EH (cell line): Measurements from ENCODE around the gene AR.
A peak's percentile ranks its signal among the peaks of the same experiment; 100 is the strongest.

ENCODE experiments used
- DNase-seq: peaks from one replicate; pipeline ENCODE4 v3.0.0-alpha.2; 2015; ENCODE audit warnings: low read depth

The AR gene, protein sequence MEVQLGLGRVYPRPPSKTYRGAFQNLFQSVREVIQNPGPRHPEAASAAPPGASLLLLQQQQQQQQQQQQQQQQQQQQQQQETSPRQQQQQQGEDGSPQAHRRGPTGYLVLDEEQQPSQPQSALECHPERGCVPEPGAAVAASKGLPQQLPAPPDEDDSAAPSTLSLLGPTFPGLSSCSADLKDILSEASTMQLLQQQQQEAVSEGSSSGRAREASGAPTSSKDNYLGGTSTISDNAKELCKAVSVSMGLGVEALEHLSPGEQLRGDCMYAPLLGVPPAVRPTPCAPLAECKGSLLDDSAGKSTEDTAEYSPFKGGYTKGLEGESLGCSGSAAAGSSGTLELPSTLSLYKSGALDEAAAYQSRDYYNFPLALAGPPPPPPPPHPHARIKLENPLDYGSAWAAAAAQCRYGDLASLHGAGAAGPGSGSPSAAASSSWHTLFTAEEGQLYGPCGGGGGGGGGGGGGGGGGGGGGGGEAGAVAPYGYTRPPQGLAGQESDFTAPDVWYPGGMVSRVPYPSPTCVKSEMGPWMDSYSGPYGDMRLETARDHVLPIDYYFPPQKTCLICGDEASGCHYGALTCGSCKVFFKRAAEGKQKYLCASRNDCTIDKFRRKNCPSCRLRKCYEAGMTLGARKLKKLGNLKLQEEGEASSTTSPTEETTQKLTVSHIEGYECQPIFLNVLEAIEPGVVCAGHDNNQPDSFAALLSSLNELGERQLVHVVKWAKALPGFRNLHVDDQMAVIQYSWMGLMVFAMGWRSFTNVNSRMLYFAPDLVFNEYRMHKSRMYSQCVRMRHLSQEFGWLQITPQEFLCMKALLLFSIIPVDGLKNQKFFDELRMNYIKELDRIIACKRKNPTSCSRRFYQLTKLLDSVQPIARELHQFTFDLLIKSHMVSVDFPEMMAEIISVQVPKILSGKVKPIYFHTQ

DNA sequence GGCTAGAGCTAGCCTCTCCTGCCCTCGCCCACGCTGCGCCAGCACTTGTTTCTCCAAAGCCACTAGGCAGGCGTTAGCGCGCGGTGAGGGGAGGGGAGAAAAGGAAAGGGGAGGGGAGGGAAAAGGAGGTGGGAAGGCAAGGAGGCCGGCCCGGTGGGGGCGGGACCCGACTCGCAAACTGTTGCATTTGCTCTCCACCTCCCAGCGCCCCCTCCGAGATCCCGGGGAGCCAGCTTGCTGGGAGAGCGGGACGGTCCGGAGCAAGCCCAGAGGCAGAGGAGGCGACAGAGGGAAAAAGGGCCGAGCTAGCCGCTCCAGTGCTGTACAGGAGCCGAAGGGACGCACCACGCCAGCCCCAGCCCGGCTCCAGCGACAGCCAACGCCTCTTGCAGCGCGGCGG is at the start of gene AR:
AR (plus strand) TSS at position 204 of the 400 bp plus-strand sequence. CDS start 1,126 bp downstream, outside the sequence.
- peak; percentile 81 for DNase-seq

DNA sequence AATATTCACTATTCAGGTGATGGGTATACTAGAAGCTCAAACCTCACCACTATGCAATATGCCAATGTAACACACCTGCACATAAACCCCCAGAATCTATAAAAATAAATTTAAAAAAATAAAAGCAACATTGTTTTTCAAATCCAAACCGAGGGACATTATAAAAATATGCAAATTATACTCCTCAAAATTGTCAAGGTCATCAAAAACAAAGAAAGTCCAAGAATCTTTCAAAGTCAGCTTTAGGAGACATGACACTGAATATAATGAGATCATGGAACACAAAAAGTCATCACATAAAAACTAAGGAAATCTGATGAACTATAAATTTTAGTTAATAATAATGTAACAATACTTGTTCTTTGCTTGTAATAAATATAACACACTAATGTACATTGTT is 43.2 kb upstream of the AR start:
- no peak for DNase-seq

DNA sequence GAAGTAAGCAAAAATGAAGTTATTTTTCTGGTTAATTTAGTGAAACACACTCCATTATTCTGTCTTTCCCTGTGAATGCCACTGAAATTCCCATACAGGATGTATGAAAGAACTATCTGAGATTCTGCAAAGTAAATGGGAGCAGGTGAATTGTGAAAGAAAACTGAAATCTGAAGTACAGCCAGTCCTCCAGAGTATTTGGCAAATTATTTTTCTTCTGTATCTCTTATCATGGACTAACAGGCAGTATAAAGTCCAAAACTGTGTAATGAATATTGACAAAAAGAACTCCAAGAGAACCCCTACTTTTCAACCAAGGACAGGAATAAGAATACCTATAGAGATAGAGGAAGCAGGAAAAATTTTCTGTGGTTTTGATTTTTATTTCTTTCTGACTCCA is 40.8 kb upstream of the AR start:
- no peak for DNase-seq

DNA sequence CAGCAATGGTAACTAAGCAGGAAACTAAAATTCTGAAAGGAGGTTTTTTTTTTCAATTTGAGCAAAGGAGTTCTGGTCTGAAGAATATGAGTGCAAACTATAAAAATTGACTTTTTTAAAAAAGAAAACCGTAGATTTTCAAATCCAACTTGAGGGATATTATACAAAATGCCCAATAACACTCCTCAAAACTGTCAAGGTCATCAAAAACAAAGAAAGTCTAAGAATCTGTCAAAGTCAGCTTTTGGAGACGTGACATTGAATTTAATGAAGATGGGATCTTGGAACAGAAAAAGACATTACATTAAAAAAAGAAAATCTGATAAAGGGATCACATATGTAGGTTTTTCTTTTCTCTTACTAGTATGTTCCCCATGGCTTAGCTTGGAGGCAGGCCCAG is 40.4 kb upstream of the AR start:
- no peak for DNase-seq

DNA sequence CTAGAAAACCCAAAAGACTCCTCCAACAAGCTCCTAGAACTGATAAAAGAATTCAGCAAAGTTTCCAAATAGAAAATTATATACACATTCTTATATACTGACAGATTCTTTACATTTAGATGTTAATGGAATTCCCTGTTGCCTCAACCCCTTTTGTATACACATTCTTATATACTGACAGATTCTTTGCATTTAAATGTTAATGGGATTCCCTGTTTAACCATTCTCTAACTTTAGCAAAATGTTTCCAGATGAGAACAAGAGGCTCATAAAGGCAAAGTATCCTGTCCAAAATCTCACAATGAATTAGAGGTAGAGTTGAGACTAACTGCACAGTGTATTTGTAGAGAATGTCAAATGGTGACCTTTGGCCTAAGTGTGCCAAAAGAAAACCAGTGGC is 23.1 kb upstream of the AR start:
- DNase-seq: no peak

DNA sequence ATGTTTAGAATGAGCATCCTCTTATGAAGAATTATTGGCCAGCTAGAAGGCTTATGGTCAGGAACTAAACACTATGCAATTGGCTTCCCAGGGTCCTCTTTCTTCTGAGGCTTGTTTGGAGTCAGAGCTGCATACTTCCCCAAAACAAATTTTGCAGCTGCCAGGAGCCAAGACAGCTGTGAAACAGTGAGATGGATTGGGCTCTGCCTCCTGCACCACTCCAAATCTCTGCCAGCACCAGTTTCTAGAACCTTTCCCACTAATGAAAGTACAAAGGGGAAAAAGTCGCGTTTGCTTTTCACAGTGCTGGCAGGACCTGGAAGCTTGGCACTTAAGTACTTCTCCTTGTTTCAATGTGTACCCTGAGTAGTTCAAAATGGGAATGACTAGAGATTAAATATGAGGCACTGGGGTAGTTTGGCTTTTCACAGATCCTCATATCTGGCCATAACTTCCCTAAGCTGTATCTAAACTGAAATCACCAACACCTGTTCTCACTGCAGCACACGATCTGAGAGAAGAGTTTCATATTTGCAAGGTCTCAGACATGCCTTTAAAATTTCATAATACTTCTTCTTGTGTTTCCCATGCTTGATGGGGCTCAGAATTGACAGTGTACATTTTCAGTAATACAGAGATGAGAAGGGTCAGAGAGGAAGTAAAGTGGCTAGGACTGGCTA is 20.7 kb upstream of the AR start:
- DNase-seq: no peak

DNA sequence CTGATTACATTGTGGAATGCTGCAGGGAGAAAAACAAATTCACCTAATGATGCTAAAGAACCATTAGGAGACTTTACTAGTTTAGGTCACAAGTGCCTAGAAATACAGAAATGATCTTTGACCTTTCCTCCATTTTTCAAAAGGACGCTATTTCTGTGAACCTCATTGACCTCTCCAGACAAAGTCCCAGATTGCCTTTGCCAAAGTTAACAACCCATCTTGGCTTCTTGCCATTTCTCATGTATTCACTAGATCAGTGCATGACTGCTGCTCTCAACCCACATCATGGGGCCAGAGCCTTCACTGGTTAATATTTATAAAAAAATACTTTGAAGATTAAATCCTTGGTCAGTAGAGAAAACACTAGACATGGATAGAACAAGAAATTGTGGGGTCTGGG is 19.9 kb upstream of the AR start:
- no peak for DNase-seq

DNA sequence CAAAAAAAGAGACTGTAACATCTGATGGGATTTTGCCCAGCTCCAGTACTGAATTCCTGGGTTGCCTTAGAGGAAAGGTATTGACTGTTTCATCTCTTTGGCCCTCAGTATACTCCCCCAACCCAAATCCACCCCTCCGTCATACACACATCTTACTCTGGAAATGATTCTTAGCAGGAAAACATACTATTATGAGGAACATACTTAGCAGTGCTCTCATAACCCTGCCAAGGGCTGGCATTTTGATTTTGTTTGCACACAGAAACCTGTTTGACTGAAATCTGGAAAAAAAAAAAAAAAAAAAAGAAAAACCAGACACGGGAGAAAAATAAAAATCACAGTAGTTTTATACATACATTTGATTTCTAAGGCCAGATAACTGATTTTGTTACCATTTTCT is 19.4 kb upstream of the AR start:
- DNase-seq: no peak

DNA sequence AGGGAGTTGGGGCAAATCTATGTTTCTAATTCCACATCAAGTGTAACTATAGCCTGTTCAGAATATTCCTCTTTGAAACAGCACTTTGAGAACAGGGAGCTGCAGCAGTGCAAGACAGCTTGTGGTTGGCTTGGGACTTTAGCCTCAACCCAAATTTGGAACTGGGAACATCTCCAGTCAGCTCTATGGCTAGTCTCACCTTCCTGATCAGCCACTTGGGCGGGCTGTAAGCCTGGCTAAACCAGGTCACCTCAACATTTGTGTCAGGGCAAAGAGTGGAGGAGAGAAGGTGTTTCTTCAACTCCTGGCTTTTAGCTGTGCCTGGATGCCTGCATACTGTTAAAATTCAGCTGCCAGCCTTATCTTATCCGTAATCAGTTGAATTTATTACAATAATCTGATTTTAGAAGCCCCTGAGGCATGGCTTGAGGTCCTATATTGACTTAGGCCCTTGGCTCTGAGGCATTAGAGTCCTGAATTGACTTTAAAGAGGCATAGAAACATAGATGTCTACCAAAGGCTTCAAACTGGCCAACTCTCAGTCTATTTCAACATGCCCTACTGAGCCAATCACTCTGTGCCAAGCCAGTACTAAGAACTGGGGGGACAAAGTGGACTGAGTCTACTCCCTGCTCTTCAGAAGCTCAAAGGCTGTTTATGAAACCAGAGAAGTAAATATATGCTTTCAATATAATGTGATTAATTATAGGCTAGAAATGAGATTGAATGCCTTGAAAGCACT is 18.7 kb upstream of the AR start:
- no peak for DNase-seq

DNA sequence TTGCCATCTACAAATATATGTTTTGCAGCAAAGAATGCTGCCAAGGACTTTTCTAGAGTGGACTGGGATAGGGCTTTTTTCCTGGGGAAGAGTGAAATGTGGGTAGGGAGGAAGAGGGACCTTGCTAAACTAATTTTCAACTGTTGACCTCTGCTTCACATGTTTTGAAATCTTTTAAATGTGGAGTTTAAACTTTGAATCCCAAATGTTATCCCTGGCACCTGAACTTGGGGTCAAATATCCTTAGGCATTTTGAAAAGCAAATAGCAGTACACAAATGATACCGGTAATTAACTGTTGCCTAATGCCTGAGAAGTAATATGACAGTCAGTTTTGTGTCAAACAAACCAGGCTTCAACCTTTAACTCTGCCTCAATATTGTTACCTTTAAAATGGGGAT is 7.3 kb upstream of the AR start:
- DNase-seq: no peak

DNA sequence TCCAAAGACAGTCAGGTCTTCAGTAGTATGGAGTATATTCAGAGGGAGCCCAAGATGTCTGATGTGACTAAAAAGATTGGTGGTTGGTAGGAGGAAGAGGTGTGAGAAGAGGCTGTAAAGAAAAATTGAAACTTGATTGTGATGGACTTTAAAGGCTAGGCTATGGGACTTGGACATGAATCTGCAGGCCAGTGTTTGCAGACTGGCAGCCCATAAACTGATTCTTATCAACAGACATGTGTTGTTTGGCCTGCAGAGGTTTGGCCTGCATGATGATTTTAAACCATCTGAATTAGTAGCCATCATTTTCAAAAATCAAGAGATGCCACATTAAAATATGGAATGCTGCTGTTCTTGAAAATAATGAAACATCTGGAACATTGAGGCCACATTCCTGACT is 5.4 kb upstream of the AR start:
- DNase-seq: no peak

DNA sequence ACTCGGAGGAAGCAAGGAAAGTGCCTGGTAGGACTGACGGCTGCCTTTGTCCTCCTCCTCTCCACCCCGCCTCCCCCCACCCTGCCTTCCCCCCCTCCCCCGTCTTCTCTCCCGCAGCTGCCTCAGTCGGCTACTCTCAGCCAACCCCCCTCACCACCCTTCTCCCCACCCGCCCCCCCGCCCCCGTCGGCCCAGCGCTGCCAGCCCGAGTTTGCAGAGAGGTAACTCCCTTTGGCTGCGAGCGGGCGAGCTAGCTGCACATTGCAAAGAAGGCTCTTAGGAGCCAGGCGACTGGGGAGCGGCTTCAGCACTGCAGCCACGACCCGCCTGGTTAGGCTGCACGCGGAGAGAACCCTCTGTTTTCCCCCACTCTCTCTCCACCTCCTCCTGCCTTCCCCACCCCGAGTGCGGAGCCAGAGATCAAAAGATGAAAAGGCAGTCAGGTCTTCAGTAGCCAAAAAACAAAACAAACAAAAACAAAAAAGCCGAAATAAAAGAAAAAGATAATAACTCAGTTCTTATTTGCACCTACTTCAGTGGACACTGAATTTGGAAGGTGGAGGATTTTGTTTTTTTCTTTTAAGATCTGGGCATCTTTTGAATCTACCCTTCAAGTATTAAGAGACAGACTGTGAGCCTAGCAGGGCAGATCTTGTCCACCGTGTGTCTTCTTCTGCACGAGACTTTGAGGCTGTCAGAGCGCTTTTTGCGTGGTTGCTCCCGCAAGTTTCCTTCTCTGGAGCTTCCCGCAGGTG is 637 bp downstream of the AR start:
- peak; percentile 42 for DNase-seq

DNA sequence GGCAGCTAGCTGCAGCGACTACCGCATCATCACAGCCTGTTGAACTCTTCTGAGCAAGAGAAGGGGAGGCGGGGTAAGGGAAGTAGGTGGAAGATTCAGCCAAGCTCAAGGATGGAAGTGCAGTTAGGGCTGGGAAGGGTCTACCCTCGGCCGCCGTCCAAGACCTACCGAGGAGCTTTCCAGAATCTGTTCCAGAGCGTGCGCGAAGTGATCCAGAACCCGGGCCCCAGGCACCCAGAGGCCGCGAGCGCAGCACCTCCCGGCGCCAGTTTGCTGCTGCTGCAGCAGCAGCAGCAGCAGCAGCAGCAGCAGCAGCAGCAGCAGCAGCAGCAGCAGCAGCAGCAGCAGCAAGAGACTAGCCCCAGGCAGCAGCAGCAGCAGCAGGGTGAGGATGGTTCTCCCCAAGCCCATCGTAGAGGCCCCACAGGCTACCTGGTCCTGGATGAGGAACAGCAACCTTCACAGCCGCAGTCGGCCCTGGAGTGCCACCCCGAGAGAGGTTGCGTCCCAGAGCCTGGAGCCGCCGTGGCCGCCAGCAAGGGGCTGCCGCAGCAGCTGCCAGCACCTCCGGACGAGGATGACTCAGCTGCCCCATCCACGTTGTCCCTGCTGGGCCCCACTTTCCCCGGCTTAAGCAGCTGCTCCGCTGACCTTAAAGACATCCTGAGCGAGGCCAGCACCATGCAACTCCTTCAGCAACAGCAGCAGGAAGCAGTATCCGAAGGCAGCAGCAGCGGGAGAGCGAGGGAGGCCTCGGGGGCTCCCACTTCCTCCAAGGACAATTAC is 1.4 kb downstream of the AR start:
- peak; percentile 75 for DNase-seq

DNA sequence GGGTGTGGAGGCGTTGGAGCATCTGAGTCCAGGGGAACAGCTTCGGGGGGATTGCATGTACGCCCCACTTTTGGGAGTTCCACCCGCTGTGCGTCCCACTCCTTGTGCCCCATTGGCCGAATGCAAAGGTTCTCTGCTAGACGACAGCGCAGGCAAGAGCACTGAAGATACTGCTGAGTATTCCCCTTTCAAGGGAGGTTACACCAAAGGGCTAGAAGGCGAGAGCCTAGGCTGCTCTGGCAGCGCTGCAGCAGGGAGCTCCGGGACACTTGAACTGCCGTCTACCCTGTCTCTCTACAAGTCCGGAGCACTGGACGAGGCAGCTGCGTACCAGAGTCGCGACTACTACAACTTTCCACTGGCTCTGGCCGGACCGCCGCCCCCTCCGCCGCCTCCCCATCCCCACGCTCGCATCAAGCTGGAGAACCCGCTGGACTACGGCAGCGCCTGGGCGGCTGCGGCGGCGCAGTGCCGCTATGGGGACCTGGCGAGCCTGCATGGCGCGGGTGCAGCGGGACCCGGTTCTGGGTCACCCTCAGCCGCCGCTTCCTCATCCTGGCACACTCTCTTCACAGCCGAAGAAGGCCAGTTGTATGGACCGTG is 2.2 kb downstream of the AR start:
- DNase-seq: peak; percentile 46

DNA sequence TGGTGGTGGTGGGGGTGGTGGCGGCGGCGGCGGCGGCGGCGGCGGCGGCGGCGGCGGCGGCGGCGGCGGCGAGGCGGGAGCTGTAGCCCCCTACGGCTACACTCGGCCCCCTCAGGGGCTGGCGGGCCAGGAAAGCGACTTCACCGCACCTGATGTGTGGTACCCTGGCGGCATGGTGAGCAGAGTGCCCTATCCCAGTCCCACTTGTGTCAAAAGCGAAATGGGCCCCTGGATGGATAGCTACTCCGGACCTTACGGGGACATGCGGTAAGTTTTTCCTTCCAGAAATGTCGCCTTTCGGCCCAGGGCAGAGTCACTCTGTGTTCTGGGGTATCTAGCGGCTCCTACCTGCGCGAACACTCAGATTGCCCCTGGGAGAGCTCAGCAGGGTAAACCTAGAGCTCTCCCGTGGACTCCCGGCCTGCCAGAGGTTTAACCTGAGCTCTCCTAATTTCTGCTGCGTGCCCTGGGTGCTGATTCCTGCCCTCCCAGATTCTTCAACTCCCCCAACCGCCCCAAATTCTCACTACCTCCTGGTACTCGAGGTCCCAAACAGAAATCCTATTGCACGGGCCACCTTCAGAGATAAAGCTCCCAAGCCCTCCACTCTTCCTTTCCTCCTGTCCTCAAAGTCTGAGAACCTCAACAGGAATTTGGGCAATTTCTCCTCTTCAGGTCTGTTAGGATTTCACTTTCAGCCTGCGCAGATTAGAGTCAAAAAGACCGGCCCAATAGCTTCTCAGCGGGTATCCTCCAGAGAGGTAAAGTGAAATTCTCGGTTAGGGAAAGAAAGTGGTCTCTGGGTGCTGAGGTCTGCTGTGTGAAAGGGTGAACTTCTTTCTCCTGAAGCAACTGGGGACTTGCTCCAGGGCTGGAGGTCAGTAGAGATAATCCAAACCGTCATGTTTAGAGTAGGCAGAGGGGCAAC is 2.9 kb downstream of the AR start:
- DNase-seq: peak; percentile 23

DNA sequence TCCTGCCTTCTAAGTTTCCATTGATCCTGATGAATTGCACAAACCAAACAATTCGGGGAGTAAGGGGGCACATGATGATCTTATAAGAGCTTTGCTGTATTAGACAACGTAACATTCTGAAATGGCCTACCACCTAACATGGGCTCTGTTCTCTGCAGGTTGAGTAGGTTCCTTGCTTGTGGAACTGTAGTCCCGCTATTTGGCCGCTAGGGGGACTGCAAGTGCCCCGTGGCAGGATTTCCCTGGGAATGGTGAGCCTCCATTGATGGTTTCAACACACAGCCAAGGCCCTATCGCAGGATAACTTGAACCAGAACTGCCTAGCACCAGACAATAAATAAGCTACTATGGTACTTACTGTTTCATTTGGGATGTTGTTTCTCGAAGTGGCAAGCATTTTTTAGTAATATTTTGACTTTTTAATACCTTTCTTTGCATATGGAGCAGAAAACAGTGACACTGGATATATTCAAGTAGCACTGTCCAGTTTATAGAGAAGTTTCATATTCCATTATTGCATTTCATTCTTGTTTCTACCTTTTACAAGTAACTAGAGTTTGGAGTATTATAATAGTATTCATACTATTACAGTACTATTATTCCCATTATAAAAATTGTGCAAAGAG is 11.9 kb downstream of the AR start:
- DNase-seq: peak; percentile 51

DNA sequence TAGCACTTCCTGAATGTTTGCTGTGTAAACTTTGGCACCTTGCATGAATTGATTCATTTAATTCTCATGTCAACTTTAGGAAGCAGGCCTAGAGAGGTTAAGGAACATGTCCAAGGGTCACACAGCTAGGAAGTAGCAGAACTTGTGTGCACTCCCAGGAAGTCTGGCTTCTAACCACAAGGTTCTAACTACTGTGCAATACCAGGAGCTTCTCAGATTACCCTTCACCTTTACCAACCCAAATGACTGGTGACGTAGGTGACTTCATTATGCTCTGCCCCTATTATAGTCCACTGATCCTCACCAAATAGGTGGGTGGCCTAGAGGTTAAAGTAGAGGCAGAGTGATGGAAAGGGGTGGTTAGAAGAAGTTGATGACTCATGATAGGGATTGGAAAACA is 14.4 kb downstream of the AR start:
- no peak for DNase-seq
